Neural cell (in vitro differentiated cells): ENCODE results near the gene BCL3. TPM values are rescaled to one million over a fixed set of nuclear protein-coding genes. Genes with fewer than 3 reads are reported as not detected.

Experiments used
- H2AFZ ChIP-seq: fragments of 200-600, 300-800 bp; sonication (generic), shearing (Covaris generic); 2 replicates; pipeline ENCODE4 v1.6.0; 2014; ENCODE audit warnings: low read depth, mild to moderate bottlenecking, antibody characterized with exemption, low read length, moderate library complexity
- H3F3A ChIP-seq: fragments of 200-600 bp; shearing (Covaris generic); 2 replicates; pipeline ENCODE4 v1.6.1; 2016; ENCODE audit warnings: mild to moderate bottlenecking, moderate library complexity, mixed read lengths, antibody characterized with exemption, low read length; ENCODE audit not compliant: insufficient read depth, poor library complexity, severe bottlenecking
- H3K27ac ChIP-seq: fragments of 200-600, 300-800 bp; sonication (generic), shearing (Covaris generic); 2 replicates; pipeline ENCODE4 v1.5.1; 2014; ENCODE audit warnings: mild to moderate bottlenecking, low read length, moderate library complexity
- H3K27me3 ChIP-seq: fragments of 300-800, 200-600 bp; sonication (generic), shearing (Covaris generic); 2 replicates; pipeline ENCODE4 v1.6.0; 2014; ENCODE audit warnings: mild to moderate bottlenecking, low read depth, low read length, moderate library complexity; ENCODE audit not compliant: insufficient read depth
- H3K36me3 ChIP-seq: fragments of 300-800, 200-600 bp; sonication (generic), shearing (Covaris generic); 2 replicates; pipeline ENCODE4 v1.5.1; 2014; ENCODE audit warnings: mild to moderate bottlenecking, antibody characterized with exemption, low read length, moderate library complexity; ENCODE audit not compliant: insufficient read depth
- H3K4me2 ChIP-seq: fragments of 300-800, 200-600 bp; sonication (generic), shearing (Covaris generic); 2 replicates; pipeline ENCODE4 v1.6.0; 2014; ENCODE audit warnings: mild to moderate bottlenecking, low read length
- H3K4me3 ChIP-seq: fragments of 300-800, 200-600 bp; sonication (generic), shearing (Covaris generic); 2 replicates; pipeline ENCODE4 v1.5.1; 2014; ENCODE audit warnings: mild to moderate bottlenecking, low read length, moderate library complexity
- H3K79me2 ChIP-seq: fragments of 200-600 bp; shearing (Covaris generic); replicated peaks from 2 replicates; pipeline ENCODE4 v1.6.0; 2014; ENCODE audit warnings: mild to moderate bottlenecking, low read length, moderate library complexity; ENCODE audit not compliant: insufficient read depth
- H3K9ac ChIP-seq: fragments of 300-800, 200-600 bp; sonication (generic), shearing (Covaris generic); 2 replicates; pipeline ENCODE4 v1.6.1; 2016; ENCODE audit warnings: mild to moderate bottlenecking, low read length, mixed read lengths
- H3K9me2 ChIP-seq: fragments of 200-600 bp; shearing (Covaris generic); 2 replicates; pipeline ENCODE4 v1.6.1; 2016; ENCODE audit warnings: mild to moderate bottlenecking, low read length, mixed read lengths; ENCODE audit not compliant: insufficient read depth
- H3K9me3 ChIP-seq: fragments of 200-600, 300-800 bp; sonication (generic), shearing (Covaris generic); 2 replicates; pipeline ENCODE4 v1.6.1; 2016; ENCODE audit warnings: mild to moderate bottlenecking, mixed run types, low read length, moderate library complexity, mixed read lengths
- H4K20me1 ChIP-seq: fragments of 200-600 bp; shearing (Covaris generic); 2 replicates; pipeline ENCODE4 v1.6.1; 2016; ENCODE audit warnings: mild to moderate bottlenecking, mixed run types; ENCODE audit not compliant: insufficient read depth
- EP300 ChIP-seq: fragments of 450-650 bp; conservative IDR thresholded peaks from 2 replicates; pipeline ENCODE4 v1.6.1; 2014; ENCODE audit warnings: antibody characterized with exemption, mild to moderate bottlenecking, moderate library complexity; ENCODE audit not compliant: poor library complexity, severe bottlenecking
- EZH2 ChIP-seq: fragments of 200-600, 300-800 bp; shearing (Covaris generic), sonication (generic); IDR thresholded peaks from 2 replicates; pipeline ENCODE4 v1.6.1; 2014; ENCODE audit warnings: antibody characterized with exemption, low read length, borderline replicate concordance, mild to moderate bottlenecking; ENCODE audit not compliant: insufficient read depth, poor library complexity, severe bottlenecking
- MXI1 ChIP-seq: fragments of 450-650 bp; conservative IDR thresholded peaks from 2 replicates; pipeline ENCODE4 v1.6.1; 2014; ENCODE audit warnings: antibody characterized with exemption, mild to moderate bottlenecking; ENCODE audit not compliant: poor library complexity, severe bottlenecking
- POLR2AphosphoS5 ChIP-seq: IDR thresholded peaks from 2 replicates; pipeline ENCODE4 v1.6.1; 2012
- RAD21 ChIP-seq: fragments of 450-650 bp; conservative IDR thresholded peaks from 2 replicates; pipeline ENCODE4 v1.6.1; 2014; ENCODE audit warnings: antibody characterized with exemption, mild to moderate bottlenecking, moderate library complexity
- SMC3 ChIP-seq: fragments of 450-650 bp; conservative IDR thresholded peaks from 2 replicates; pipeline ENCODE4 v1.6.1; 2014; ENCODE audit warnings: antibody characterized with exemption, mild to moderate bottlenecking, moderate library complexity; ENCODE audit not compliant: poor library complexity
- TAF1 ChIP-seq: IDR thresholded peaks from 2 replicates; pipeline ENCODE4 v1.6.1; 2012; ENCODE audit warnings: low read depth
- polyA plus RNA-seq: library from polyadenylated mRNA; depleted of rRNA; stranded (reverse); fragments of >200 nt; gene quantifications from 2 replicates; pipeline ENCODE4 v1.2.3, GENCODE V29; 2014
- TF ChIP-seq, protein P1 (sequence below): fragments of 450-650 bp; IDR thresholded peaks from 2 replicates; pipeline ENCODE4 v1.5.1; 2014; ENCODE audit warnings: antibody characterized with exemption, mild to moderate bottlenecking, moderate library complexity; ENCODE audit not compliant: poor library complexity, severe bottlenecking
- TF ChIP-seq, protein P2 (sequence below): IDR thresholded peaks from 2 replicates; pipeline ENCODE4 v1.6.1; 2012; ENCODE audit warnings: borderline replicate concordance

BCL3 gene
- polyA plus RNA-seq, 1 donor from 2014 or later, result 0.48 TPM

DNA sequence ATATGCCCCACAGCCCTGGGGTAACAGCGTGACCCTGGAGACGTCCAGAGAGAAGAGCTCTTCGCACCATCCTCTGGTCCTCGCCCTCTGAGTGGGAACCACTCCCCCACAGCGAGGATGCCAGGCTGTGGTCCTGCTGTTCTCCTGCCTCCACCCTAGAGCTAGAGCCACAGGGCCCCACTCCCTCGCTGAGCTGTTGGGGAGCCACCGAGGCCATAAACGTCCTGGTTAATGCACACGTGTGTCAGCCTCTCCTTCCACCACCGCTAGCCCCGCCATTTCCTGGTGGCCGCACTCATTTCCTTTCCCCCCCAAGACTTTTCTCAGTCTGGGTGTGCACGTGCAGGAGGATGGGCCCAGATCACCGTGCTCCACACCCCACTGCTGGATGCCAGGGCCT, 38.0 kb upstream of the BCL3 start:
- Histone ChIP-seq H3K9me3 (no peaks in the 10 kb centered on the region), H3K9ac (no peak overlapping the region), H3K79me2 (no peaks in the 10 kb centered on the region), H3F3A (no peaks in the 10 kb centered on the region), H3K36me3 (no peaks in the 10 kb centered on the region), H3K4me3 (no peak overlapping the region), H3K9me2 (no peaks in the 10 kb centered on the region), H3K27me3 (no peaks in the 10 kb centered on the region), H2AFZ (no peak overlapping the region), H3K4me2 (no peak overlapping the region), H3K27ac (no peak overlapping the region), H4K20me1 (no peaks in the 10 kb centered on the region)
- no peak for TF ChIP-seq TAF1
- TF ChIP-seq EP300, result no peak
- TF ChIP-seq EZH2, result no peak
- TF ChIP-seq SMC3, result no peak
- TF ChIP-seq, protein P1, sequence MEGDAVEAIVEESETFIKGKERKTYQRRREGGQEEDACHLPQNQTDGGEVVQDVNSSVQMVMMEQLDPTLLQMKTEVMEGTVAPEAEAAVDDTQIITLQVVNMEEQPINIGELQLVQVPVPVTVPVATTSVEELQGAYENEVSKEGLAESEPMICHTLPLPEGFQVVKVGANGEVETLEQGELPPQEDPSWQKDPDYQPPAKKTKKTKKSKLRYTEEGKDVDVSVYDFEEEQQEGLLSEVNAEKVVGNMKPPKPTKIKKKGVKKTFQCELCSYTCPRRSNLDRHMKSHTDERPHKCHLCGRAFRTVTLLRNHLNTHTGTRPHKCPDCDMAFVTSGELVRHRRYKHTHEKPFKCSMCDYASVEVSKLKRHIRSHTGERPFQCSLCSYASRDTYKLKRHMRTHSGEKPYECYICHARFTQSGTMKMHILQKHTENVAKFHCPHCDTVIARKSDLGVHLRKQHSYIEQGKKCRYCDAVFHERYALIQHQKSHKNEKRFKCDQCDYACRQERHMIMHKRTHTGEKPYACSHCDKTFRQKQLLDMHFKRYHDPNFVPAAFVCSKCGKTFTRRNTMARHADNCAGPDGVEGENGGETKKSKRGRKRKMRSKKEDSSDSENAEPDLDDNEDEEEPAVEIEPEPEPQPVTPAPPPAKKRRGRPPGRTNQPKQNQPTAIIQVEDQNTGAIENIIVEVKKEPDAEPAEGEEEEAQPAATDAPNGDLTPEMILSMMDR, result no peak
- TF ChIP-seq RAD21, result no peak
- TF ChIP-seq, protein P2, sequence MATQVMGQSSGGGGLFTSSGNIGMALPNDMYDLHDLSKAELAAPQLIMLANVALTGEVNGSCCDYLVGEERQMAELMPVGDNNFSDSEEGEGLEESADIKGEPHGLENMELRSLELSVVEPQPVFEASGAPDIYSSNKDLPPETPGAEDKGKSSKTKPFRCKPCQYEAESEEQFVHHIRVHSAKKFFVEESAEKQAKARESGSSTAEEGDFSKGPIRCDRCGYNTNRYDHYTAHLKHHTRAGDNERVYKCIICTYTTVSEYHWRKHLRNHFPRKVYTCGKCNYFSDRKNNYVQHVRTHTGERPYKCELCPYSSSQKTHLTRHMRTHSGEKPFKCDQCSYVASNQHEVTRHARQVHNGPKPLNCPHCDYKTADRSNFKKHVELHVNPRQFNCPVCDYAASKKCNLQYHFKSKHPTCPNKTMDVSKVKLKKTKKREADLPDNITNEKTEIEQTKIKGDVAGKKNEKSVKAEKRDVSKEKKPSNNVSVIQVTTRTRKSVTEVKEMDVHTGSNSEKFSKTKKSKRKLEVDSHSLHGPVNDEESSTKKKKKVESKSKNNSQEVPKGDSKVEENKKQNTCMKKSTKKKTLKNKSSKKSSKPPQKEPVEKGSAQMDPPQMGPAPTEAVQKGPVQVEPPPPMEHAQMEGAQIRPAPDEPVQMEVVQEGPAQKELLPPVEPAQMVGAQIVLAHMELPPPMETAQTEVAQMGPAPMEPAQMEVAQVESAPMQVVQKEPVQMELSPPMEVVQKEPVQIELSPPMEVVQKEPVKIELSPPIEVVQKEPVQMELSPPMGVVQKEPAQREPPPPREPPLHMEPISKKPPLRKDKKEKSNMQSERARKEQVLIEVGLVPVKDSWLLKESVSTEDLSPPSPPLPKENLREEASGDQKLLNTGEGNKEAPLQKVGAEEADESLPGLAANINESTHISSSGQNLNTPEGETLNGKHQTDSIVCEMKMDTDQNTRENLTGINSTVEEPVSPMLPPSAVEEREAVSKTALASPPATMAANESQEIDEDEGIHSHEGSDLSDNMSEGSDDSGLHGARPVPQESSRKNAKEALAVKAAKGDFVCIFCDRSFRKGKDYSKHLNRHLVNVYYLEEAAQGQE, result no peak
- no peak for TF ChIP-seq POLR2AphosphoS5
- TF ChIP-seq MXI1, result no peak

DNA sequence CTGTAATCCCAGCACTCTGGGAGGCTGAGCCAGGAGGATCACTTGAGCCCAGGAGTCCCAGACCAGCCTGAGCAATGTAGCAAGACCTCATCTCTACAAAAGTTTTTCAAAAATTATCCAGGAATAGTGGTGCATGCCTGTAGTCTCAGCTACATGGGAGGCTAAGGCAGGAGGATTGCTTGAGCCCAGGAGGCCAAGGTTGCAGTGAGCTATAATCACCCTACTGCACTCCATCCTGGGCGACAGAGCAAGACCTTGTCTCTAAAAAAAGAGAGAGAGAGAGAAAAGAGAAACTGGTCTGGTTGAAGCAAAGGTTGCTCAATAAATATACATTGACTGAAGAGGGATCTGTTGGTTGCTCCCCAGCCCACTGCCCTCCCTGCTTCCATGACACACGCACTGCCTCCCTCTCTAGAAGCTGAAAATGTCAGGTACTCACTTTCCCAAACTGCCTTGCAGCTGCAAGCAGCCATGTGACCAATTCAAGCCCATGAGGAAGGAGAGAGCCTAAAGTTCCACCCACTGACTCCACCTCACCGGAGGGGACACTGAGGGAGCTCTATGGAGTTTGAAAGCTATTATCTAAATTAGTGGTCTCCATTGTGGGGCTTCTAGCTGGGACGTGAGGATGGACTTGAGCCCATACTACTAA, 35.5 kb upstream of the BCL3 start:
- Histone ChIP-seq H2AFZ (no peak overlapping the region), H3K4me3 (no peak overlapping the region), H3K79me2 (no peaks in the 10 kb centered on the region), H3K27ac (no peak overlapping the region), H3K36me3 (no peaks in the 10 kb centered on the region), H3K27me3 (no peaks in the 10 kb centered on the region), H3K9ac (no peak overlapping the region), H4K20me1 (no peaks in the 10 kb centered on the region), H3K4me2 (no peak overlapping the region), H3F3A (no peaks in the 10 kb centered on the region), H3K9me3 (no peaks in the 10 kb centered on the region), H3K9me2 (no peaks in the 10 kb centered on the region)
- no peak for TF ChIP-seq EP300
- TF ChIP-seq TAF1, result no peak
- TF ChIP-seq EZH2, result no peak
- TF ChIP-seq MXI1, result no peak
- no peak for TF ChIP-seq RAD21
- TF ChIP-seq, protein P1, result no peak
